LNCAP (cell line): ENCODE results near the gene ZGRF1.

Source experiments
- CTCF ChIP-seq: fragments of 450-650 bp; IDR thresholded peaks from 2 replicates; pipeline ENCODE4 v1.5.1; 2017; ENCODE audit warnings: mild to moderate bottlenecking

Gene ZGRF1

GRCh38 chr4:112513971-112514646 lies 122.6 kb downstream of the ZGRF1 start:
- TF ChIP-seq CTCF, result no peak

GRCh38 chr4:112511803-112512118 lies 124.9 kb downstream of the ZGRF1 start:
- TF ChIP-seq CTCF, result no peak

- TF ChIP-seq CTCF, result no peak
Observed at GRCh38 chr4:112511093-112511802, 125.5 kb downstream of the ZGRF1 start.

- no peak for TF ChIP-seq CTCF
Observed at GRCh38 chr4:112510291-112511092, 126.2 kb downstream of the ZGRF1 start.

GRCh38 chr4:112509243-112510141 lies 127.2 kb downstream of the ZGRF1 start:
- TF ChIP-seq CTCF, result no peak

GRCh38 chr4:112508356-112508755 lies 128.4 kb downstream of the ZGRF1 start:
- TF ChIP-seq CTCF, result no peak

- TF ChIP-seq CTCF, result no peak
Observed at GRCh38 chr4:112504807-112505206, 131.9 kb downstream of the ZGRF1 start.
